Activated T-helper 1 cell treated with anti-CD3 and anti-CD28 coated beads, Interleukin-12 subunit alpha, Interleukin-12 subunit beta, Interleukin-2, Interleukin-4 antibody, amounts not matched to agents 30 ng/mL and 10 ng/mL and 1 ng/mL, durations not matched to agents 14 hours and 24 hours and 36 hours (primary cell): ENCODE results near the gene FGFR3. TPM values are rescaled to one million over a fixed set of nuclear protein-coding genes. Genes with fewer than 3 reads are reported as not detected.

Source experiments
- DNase-seq: peaks from one replicate; pipeline ENCODE4 v3.0.0; 2021; ENCODE audit warnings: low spot score
- H3K27ac Mint-ChIP-seq: one replicate; pipeline ENCODE4 v1.8.0; 2021; ENCODE audit warnings: mild to moderate bottlenecking, mixed read lengths
- H3K27me3 Mint-ChIP-seq: one replicate; pipeline ENCODE4 v1.8.0; 2022; ENCODE audit warnings: mild to moderate bottlenecking, moderate library complexity, mixed read lengths; ENCODE audit not compliant: insufficient read depth
- H3K36me3 Mint-ChIP-seq: one replicate; pipeline ENCODE4 v1.8.0; 2021; ENCODE audit warnings: low read depth, mixed read lengths
- H3K4me1 Mint-ChIP-seq: one replicate; pipeline ENCODE4 v1.8.0; 2021; ENCODE audit warnings: low read depth, mixed read lengths
- H3K4me3 Mint-ChIP-seq: one replicate; pipeline ENCODE4 v1.8.0; 2021; ENCODE audit warnings: mild to moderate bottlenecking, moderate library complexity, mixed read lengths
- H3K9me3 Mint-ChIP-seq: one replicate; pipeline ENCODE4 v1.8.0; 2021; ENCODE audit warnings: mixed read lengths
- intact Hi-C: fragments of 100-400 bp; cut with micrococcal nuclease; formaldehyde crosslinking; loops from one replicate; pipeline ENCODE4 v1.15.1; 2024
- total RNA-seq: library from RNA; stranded (reverse); gene quantifications from 2 replicates; pipeline ENCODE4 v1.2.3, GENCODE V29; 2022

Gene FGFR3
- total RNA-seq: 0.29 and 0.39 TPM in 2 replicates

DNA sequence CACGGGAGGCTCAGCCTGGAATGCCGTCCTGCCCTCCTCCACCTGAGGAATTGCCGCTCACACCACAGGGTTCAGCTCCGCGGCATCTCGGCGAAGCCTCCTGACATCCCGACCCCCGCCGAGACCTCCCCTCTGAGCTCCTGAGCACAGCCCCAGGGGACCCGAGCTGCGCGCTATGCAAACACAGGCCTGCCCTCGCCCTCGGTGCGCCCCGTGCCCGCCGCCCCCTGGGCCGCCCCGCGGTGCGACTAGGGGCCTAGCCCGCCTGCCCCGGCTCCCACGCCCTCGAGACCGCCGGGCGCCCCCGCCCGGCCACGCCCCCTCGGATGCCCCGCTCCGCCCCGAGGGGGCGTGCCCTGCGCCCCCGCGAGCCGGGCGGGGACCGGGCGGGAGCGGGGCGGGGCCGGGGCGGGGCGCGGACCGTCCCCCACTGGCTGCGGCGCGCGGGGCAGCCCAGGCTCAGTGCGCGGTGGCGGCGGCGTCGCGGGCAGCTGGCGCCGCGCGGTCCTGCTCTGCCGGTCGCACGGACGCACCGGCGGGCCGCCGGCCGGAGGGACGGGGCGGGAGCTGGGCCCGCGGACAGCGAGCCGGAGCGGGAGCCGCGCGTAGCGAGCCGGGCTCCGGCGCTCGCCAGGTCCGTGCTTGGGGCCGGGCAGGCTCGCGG is at the start of gene FGFR3:
TSS of gene FGFR3 (plus strand) at position 462 of the 664 bp plus-strand sequence. CDS start 642 bp downstream, outside the sequence.
- no peaks in the 10 kb centered on the region for H3K36me3 Mint-ChIP-seq
- no peak within 1 kb of the TSS for H3K27ac Mint-ChIP-seq
- peak within 1 kb of the TSS; percentile 37 for H3K4me3 Mint-ChIP-seq
- DNase-seq: peak; percentile 28
- H3K27me3 Mint-ChIP-seq: peaks cover 31% of the 10 kb centered on the region
- no peaks in the 10 kb centered on the region for H3K4me1 Mint-ChIP-seq
- intact Hi-C loops: loop anchor here (2.0 kb wide), 2 partner anchors 212 to 450 kb away; partner anchors contain the start of genes HAUS3 and POLN
- H3K9me3 Mint-ChIP-seq: no peaks in the 10 kb centered on the region

DNA sequence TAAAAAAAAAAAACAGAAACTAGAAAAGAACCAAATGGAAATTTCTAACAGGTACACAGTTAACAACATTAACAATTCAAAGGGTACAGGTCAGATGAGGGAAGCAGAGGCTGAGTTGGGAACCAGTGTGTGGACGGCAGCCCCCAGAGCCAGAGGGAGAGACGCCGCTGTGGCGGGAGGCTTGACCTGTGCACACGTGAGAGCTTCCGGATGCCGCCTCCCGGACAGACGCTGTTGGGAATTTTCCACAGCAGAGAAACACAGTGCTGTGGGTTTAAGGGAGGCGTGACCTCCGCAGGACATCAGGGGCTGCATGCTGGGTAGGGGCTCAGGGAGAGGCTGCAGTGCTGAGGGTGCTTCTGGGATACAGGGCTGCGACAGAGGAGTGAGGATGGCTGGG is 49.5 kb upstream of the FGFR3 start:
- intact Hi-C loops: no loop called here
- Mint-ChIP-seq H3K9me3 (peaks cover 4% of the 10 kb centered on the region), H3K4me1 (no peaks in the 10 kb centered on the region), H3K4me3 (no peak overlapping the region), H3K27me3 (no peaks in the 10 kb centered on the region), H3K36me3 (peaks cover 37% of the 10 kb centered on the region), H3K27ac (no peak overlapping the region)
- DNase-seq: no peak

DNA sequence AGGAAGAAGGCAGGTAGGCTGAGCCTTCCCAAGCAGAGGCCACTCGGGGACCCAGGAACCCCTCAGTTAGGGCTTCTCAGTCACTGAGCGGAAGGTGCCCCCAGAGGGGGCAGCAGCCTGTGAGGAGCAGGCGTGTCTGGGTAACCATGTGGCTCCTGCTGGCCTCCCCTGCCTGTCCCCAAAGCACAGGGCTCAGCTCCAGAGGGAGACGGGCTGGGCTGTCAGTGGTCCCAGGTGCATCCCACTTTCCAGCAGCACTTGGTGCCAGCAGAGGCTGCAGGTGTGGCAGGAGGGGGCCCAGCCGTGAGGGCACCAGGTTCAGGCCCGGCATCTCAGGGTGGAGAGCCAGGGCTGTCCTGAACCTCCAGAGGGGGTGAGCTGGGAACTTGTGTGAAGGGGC is 49.1 kb upstream of the FGFR3 start:
- Mint-ChIP-seq H3K27ac (no peak overlapping the region), H3K4me3 (no peak overlapping the region), H3K9me3 (no peaks in the 10 kb centered on the region), H3K4me1 (no peaks in the 10 kb centered on the region), H3K36me3 (peaks cover 33% of the 10 kb centered on the region), H3K27me3 (no peaks in the 10 kb centered on the region)
- DNase-seq: no peak
- intact Hi-C loops: no loop called here

DNA sequence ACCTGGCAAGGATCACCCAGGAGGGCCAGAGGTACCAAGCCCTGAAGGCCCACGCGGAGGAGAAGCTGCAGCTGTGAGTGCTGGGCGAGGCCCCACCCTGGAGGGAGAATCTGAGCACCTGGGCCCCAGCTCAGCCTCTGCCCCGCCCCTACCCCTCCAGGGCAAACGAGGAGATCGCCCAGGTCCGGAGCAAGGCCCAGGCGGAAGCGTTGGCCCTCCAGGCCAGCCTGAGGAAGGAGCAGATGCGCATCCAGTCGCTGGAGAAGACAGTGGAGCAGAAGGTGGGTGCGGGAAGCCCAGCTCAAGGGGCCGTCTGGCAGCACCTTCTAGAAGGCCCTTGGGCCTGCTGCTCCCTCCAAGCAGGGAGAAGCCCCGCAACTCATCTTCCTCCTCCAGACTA is 48.5 kb upstream of the FGFR3 start:
- intact Hi-C loops: no loop called here
- H3K4me3 Mint-ChIP-seq: no peak overlapping the region
- H3K36me3 Mint-ChIP-seq: peaks cover 29% of the 10 kb centered on the region
- H3K27me3 Mint-ChIP-seq: no peaks in the 10 kb centered on the region
- no peak overlapping the region for H3K27ac Mint-ChIP-seq
- H3K9me3 Mint-ChIP-seq: no peaks in the 10 kb centered on the region
- no peak for DNase-seq
- H3K4me1 Mint-ChIP-seq: no peaks in the 10 kb centered on the region

DNA sequence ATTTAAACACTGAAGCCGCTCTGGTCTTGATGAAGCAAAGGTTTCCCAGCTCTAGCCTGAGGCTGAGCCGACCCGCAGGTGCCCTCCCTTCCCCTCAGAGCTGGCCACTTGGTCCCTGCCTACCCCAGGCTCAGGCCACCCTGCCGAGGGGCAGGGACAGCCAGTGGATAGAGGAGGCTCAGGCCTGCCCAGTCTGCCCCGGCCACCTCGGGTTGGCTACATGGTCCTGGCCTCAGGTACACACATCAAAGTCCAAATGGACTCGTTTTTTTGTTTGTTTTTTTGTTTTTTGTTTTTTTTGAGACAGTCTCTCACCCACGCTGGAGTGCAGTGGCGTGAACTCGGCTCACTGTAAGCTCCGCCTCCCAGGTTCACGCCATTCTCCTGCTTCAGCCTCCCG is 47.9 kb upstream of the FGFR3 start:
- Mint-ChIP-seq H3K4me3 (no peak overlapping the region), H3K36me3 (peaks cover 29% of the 10 kb centered on the region), H3K4me1 (no peaks in the 10 kb centered on the region), H3K9me3 (no peaks in the 10 kb centered on the region), H3K27ac (no peak overlapping the region), H3K27me3 (no peaks in the 10 kb centered on the region)
- intact Hi-C loops: no loop called here
- no peak for DNase-seq

DNA sequence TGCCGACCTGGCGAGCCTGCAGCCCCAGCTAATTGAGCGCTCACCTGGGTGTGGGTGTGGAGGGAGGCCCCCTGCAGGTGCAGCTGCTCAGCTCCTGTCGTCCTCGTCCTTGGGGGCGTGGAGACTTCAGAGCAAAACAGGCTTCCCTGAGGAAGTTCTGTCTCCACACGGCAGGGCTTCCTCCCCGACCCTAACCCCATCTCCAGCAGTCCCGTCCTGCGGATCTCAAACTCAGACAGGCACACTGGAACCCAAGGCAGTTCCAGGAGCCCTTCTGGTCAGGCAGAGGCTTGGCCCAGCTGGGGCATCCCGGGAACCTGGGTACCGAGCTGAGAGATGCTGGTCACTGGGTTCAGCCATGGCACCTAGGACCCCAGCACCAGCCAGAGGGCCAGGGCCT is 47.4 kb upstream of the FGFR3 start:
- no peaks in the 10 kb centered on the region for H3K27me3 Mint-ChIP-seq
- H3K9me3 Mint-ChIP-seq: no peaks in the 10 kb centered on the region

DNA sequence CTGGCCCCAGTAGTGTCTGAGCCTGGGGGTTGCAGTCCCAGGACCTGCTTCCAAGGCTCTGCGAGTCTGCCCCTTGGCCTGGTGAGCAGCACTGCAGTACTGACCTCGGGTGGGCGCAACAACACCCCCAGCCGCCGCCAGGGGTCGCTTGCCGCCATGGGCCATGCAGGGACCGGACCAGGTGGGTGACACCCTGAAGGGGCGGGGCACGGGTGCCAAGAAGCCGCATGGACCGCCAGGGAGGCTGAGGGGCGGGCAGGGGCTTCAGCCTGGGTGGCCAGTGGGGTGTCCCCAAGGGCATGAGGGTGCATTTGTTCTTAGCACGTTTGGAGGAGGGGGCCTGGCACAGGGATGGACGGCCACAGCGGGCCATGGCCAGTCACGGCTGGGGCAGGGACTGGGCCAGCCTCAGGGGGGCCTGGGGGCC is 46.8 kb upstream of the FGFR3 start:
- Mint-ChIP-seq H3K4me3 (no peak overlapping the region), H3K27me3 (no peaks in the 10 kb centered on the region), H3K4me1 (no peaks in the 10 kb centered on the region), H3K9me3 (no peaks in the 10 kb centered on the region), H3K36me3 (peaks cover 24% of the 10 kb centered on the region), H3K27ac (no peak overlapping the region)
- peak; percentile 65 for DNase-seq
- intact Hi-C loops: no loop called here

More for the DNA sequence above, 47.4 kb upstream of the FGFR3 start:
- no peak for DNase-seq
- no peak overlapping the region for H3K4me3 Mint-ChIP-seq
- no peaks in the 10 kb centered on the region for H3K4me1 Mint-ChIP-seq
- intact Hi-C loops: no loop called here
- peaks cover 27% of the 10 kb centered on the region for H3K36me3 Mint-ChIP-seq
- no peak overlapping the region for H3K27ac Mint-ChIP-seq

DNA sequence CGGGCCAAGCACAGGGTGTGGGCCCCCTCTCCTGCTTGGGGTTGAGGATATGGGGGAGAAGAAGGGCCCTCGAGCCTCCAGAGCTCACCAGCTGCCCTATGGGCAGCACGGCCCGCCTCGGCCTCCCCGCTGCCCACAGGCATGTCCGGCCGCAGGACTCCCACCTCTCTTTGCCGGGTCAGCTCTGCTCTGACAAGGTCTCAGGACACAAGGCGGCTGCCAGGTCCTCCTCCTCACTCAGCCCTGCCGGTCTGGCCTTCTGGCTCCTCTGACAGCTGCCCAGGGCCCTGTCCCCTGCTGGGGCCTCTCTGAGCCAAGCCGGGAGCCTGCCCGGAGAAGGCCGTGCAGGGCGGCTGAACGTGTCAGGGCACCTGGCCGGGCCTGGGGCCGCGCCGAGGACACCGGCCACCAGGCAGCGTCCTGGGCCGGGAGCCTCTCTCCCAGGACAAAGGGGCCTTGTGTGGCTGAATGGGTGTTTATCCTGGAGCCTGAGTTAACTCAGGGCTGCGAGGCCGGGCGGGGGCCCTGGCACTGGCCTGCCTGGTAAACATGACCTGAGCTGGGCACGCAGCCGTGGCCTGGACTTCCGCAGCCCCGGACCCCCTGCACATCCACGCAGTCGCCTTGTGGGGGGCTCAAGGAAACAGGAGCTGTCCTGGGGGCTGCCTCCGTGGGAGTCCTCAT is 46.0 kb upstream of the FGFR3 start:
- Mint-ChIP-seq H3K4me1 (no peaks in the 10 kb centered on the region), H3K36me3 (peaks cover 17% of the 10 kb centered on the region), H3K9me3 (no peaks in the 10 kb centered on the region), H3K27me3 (no peaks in the 10 kb centered on the region), H3K4me3 (no peak overlapping the region), H3K27ac (no peak overlapping the region)
- intact Hi-C loops: no loop called here
- no peak for DNase-seq

DNA sequence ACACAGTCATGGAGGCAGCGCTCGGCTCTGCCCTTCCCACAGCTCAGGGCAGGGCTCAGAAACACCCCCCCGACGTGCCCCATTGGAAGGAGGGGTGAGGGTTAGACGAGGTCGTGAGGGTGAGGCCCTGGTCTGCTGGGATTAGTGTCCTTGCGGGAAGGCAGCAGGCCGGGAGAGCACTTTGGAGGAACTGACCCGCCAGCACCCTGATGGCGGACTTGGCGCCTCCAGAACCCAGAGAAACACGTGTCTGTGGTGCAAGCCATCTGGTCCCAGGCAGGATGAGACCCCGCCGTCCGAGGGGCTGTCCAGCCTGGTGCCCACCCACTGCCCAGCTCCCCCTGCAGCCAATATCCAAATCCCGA is 45.5 kb upstream of the FGFR3 start:
- Mint-ChIP-seq H3K27me3 (no peaks in the 10 kb centered on the region), H3K4me1 (no peaks in the 10 kb centered on the region), H3K36me3 (peaks cover 13% of the 10 kb centered on the region), H3K4me3 (no peak overlapping the region), H3K27ac (no peak overlapping the region), H3K9me3 (no peaks in the 10 kb centered on the region)
- no peak for DNase-seq
- intact Hi-C loops: no loop called here

DNA sequence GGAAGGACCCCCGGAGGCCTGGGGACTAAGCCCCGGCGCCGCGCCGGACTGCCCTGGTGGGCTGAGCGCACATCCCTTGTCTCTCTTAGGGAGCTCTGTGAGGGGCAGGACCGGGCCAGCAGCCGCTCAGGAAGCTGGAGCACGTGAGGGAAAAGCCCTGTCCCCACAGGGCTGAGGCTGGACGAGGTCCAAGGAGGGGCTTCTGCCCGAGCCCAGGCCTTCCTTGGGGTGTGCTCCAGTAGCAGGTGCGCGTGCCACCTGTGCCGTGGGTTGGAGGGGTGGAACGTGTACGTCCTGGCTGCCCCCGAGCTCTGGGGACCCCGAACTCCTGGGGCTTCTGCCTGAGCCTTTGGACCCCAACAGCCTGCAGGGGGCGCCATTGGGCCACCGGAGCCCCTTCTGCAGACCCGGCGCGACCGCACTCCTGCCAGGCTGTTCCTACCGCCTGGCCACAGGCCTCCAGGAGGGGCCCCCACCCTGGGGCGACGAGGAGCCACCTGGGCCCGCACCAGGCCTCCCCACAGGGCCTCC is 44.6 kb upstream of the FGFR3 start:
- Mint-ChIP-seq H3K9me3 (no peaks in the 10 kb centered on the region), H3K36me3 (peaks cover 10% of the 10 kb centered on the region), H3K4me1 (no peaks in the 10 kb centered on the region), H3K27ac (no peak overlapping the region), H3K4me3 (no peak overlapping the region), H3K27me3 (no peaks in the 10 kb centered on the region)
- DNase-seq: peak; percentile 71
- intact Hi-C loops: loop anchor here (1.0 to 2.0 kb wide), 3 partner anchors 62 to 162 kb away; no protein-coding TSS in a partner anchor

DNA sequence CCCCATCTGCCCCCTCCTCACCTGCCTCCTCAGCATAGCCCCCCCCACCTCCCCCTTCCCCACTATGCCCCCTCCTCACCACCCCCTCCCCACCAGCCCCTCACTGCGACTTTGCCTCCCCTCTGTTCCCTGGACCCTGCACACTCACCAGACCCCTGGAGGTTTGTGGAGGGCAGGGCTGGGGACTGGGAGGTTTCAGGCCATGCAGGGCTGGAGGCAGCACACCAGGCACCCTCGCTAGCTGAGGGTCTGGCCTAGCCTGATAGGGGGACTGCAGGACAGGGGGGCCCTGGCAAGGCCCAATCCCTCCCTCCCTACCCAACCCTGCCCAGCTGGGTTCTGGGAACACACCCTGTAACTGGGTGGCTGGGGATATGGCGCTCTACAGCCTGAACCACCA is 43.7 kb upstream of the FGFR3 start:
- Mint-ChIP-seq H3K27me3 (no peaks in the 10 kb centered on the region), H3K27ac (no peak overlapping the region), H3K9me3 (no peaks in the 10 kb centered on the region), H3K4me1 (no peaks in the 10 kb centered on the region), H3K4me3 (no peak overlapping the region), H3K36me3 (peaks cover 4% of the 10 kb centered on the region)
- DNase-seq: no peak
- intact Hi-C loops: loop anchor here (2.0 kb wide), 1 partner anchor 149 kb away; no protein-coding TSS in a partner anchor

DNA sequence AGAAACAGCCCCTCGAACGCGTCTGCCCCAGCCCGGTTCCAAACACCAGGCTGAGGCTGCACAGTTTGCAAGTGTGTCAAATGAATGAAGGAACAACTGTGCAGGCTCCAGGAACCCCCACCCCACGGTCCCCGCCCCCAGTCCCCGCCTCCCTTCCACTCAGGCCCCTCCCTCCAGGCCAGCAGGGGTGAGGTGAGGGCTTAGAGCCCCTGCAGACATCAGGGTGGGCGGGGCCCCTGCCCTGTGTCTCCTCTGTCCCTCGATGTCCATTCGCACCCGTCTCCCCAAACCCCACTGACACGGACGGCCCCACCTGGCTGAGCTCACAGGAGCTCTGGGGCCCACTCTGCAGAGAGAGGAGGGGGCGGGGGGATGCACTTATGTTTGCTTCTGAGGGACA is 43.3 kb upstream of the FGFR3 start:
- no peaks in the 10 kb centered on the region for H3K9me3 Mint-ChIP-seq
- DNase-seq: no peak
- intact Hi-C loops: loop anchor here (2.0 kb wide), 1 partner anchor 149 kb away; no protein-coding TSS in a partner anchor
- H3K27me3 Mint-ChIP-seq: no peaks in the 10 kb centered on the region
- no peak overlapping the region for H3K27ac Mint-ChIP-seq
- peaks cover 2% of the 10 kb centered on the region for H3K36me3 Mint-ChIP-seq
- H3K4me3 Mint-ChIP-seq: no peak overlapping the region
- H3K4me1 Mint-ChIP-seq: no peaks in the 10 kb centered on the region

DNA sequence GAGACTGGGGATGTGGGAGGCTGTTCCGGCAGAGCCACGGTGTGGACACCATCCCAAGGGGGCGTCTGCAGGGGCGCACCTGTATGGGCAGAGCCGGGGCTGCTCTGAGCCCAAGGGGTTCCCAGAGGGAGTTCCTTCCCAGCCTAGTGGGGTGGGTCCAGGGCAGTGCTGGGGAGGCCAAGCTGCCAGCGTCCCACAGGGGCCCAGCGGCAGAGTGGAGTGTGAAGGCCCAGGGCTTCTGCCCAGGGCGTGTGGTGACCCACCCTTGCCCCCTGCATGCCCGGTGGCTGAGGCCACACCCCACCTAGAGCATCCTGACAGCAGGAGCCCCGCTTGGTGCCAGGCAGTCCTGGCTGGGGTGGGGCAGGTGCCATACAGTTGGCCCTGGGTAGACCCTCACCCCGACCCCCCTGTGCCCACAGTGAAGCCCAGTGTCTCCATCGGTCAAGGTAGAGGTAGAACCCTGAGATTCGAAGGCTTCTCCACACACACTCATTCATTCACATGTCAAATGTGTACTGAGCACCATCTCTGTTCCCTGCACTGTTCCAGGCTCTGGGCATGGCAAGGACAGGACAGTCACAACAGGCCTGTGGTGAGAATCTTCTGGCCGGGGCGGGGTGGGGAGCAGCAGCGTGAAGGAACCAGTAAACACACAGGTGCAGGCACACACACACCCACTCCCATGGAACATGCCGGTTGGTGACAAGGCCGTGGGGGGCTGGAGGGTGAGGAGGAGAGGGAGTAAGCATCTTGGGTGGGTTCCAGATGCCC is 42.5 kb upstream of the FGFR3 start:
- Mint-ChIP-seq H3K9me3 (no peaks in the 10 kb centered on the region), H3K4me1 (no peaks in the 10 kb centered on the region), H3K27me3 (no peaks in the 10 kb centered on the region), H3K27ac (no peak overlapping the region), H3K36me3 (no peaks in the 10 kb centered on the region), H3K4me3 (no peak overlapping the region)
- DNase-seq: no peak
- intact Hi-C loops: no loop called here
